Endothelial cell of umbilical vein (primary cell): ENCODE results near the gene STUM. TPM values are rescaled to one million over a fixed set of nuclear protein-coding genes. Genes with fewer than 3 reads are reported as not detected.

Experiments
- BruUV-seq: library from RNA; stranded (reverse); fragments of 400-500 nt; replicated peaks from 2 replicates; lab custom pipeline; 2021; lab: Mats Ljungman, UMichigan
- CTCF ChIA-PET: fragments of 300-600, 350-600 bp; sonication (Branson Sonifier 250); formaldehyde crosslinking; loops from one replicate; lab custom pipeline; 2021; ENCODE audit warnings: antibody characterized with exemption, inconsistent platforms; lab: Charles Lee
- POLR2A ChIA-PET: fragments of 300-600, 350-600 bp; sonication (Branson Sonifier 250); formaldehyde crosslinking; loops from one replicate; lab custom pipeline; 2021; ENCODE audit warnings: antibody characterized with exemption, inconsistent platforms; lab: Charles Lee
- DNase-seq: peaks from one replicate; pipeline ENCODE4 v3.0.0-alpha.2; 2011; ENCODE audit warnings: low read depth, low spot score
- FAIRE-seq: peaks from 2 replicates; lab custom pipeline; 2011; peaks lifted over from hg19 to GRCh38; lab: Jason Lieb, UNC
- H2AFZ ChIP-seq: 2 replicates; pipeline ENCODE4 v1.6.0; 2012; ENCODE audit warnings: low read depth, low read length, control low read depth, inconsistent platforms
- H3K27ac ChIP-seq: 2 replicates; pipeline ENCODE4 v1.5.1; 2011; ENCODE audit warnings: low read depth, mild to moderate bottlenecking, control low read depth, low read length, moderate library complexity; ENCODE audit not compliant: insufficient read depth
- H3K27me3 ChIP-seq, 2 experiments: 2 replicates each; pipeline versions ENCODE4 v1.6.0 to v1.6.1; 2011; ENCODE audit warnings: low read length in 2 of 2, mixed read lengths in 1 of 2; ENCODE audit not compliant: control insufficient read depth in 2 of 2, insufficient read depth in 2 of 2
- H3K36me3 ChIP-seq, 2 experiments: 2 replicates in 1 of 2; 3 replicates in 1 of 2; pipeline ENCODE4 v1.5.1; 2011; ENCODE audit warnings: low read length in 2 of 2, mild to moderate bottlenecking in 1 of 2, moderate library complexity in 1 of 2; ENCODE audit not compliant: control insufficient read depth in 2 of 2, insufficient read depth in 2 of 2; ENCODE audit errors: extremely low read depth in 1 of 2
- H3K4me1 ChIP-seq: 3 replicates; pipeline ENCODE4 v1.5.1; 2011; ENCODE audit warnings: mild to moderate bottlenecking, low read length; ENCODE audit not compliant: control insufficient read depth, insufficient read depth; ENCODE audit errors: extremely low read depth
- H3K4me2 ChIP-seq: 2 replicates; pipeline ENCODE4 v1.6.1; 2011; ENCODE audit warnings: low read length, control low read depth, mixed read lengths; ENCODE audit not compliant: insufficient read depth
- H3K4me3 ChIP-seq, 3 experiments: fragments of 200-600 bp in 1 of 3; sonication (generic), shearing (Covaris generic) in 1 of 3; replicated peaks in 1 of 3; 2 replicates each; pipeline ENCODE4 v1.5.1; 2011 to 2016; ENCODE audit warnings: control low read depth in 3 of 3, low read length in 3 of 3, mild to moderate bottlenecking in 2 of 3, inconsistent platforms in 1 of 3, low read depth in 1 of 3, moderate library complexity in 1 of 3; ENCODE audit not compliant: insufficient read depth in 1 of 3
- H3K79me2 ChIP-seq: 2 replicates; pipeline ENCODE4 v1.6.0; 2012; ENCODE audit warnings: low read length, inconsistent platforms; ENCODE audit not compliant: control insufficient read depth, insufficient read depth
- H3K9ac ChIP-seq: replicated peaks from 2 replicates; pipeline ENCODE3; 2011; ENCODE audit warnings: low read length, control low read depth; ENCODE audit not compliant: insufficient read depth; ENCODE audit errors: extremely low read depth
- H3K9me1 ChIP-seq: replicated peaks from 3 replicates; pipeline ENCODE4 v1.6.0; 2011; ENCODE audit warnings: mild to moderate bottlenecking, low read length; ENCODE audit not compliant: control insufficient read depth, insufficient read depth; ENCODE audit errors: extremely low read depth
- H3K9me3 ChIP-seq: replicated peaks from 2 replicates; pipeline ENCODE4 v1.5.1; 2012; ENCODE audit warnings: low read length, inconsistent platforms; ENCODE audit not compliant: control insufficient read depth, insufficient read depth
- H4K20me1 ChIP-seq: replicated peaks from 2 replicates; pipeline ENCODE3; 2011; ENCODE audit warnings: mild to moderate bottlenecking, low read length; ENCODE audit not compliant: control insufficient read depth, insufficient read depth; ENCODE audit errors: extremely low read depth
- EZH2 ChIP-seq: IDR thresholded peaks from 2 replicates; pipeline ENCODE4 v1.6.1; 2012; ENCODE audit warnings: borderline replicate concordance, low read depth, mild to moderate bottlenecking, moderate library complexity, low read length, inconsistent platforms; ENCODE audit not compliant: severe bottlenecking
- FOS ChIP-seq: IDR thresholded peaks from 2 replicates; pipeline ENCODE4 v1.6.1; 2011; ENCODE audit warnings: mild to moderate bottlenecking, low read length, moderate library complexity, borderline replicate concordance; ENCODE audit not compliant: insufficient read depth
- GATA2 ChIP-seq: IDR thresholded peaks from 2 replicates; pipeline ENCODE4 v1.7.0; 2011; ENCODE audit warnings: low read depth, mild to moderate bottlenecking, moderate library complexity, mixed read lengths, low read length; ENCODE audit not compliant: insufficient read length, insufficient read depth
- JUN ChIP-seq: IDR thresholded peaks from 2 replicates; pipeline ENCODE4 v1.6.1; 2011; ENCODE audit warnings: borderline replicate concordance, low read depth; ENCODE audit not compliant: insufficient read length, insufficient read depth
- MYC ChIP-seq: IDR thresholded peaks from one replicate; pipeline ENCODE4 v1.6.1; 2011; ENCODE audit warnings: mild to moderate bottlenecking, low read depth, low read length
- POLR2A ChIP-seq: IDR thresholded peaks from 2 replicates; pipeline ENCODE4 v1.6.1; 2012; ENCODE audit warnings: low read depth, mild to moderate bottlenecking, control low read depth, low read length
- POLR2AphosphoS5 ChIP-seq: IDR thresholded peaks from 2 replicates; pipeline ENCODE4 v1.6.1; 2012; ENCODE audit warnings: low read depth, mild to moderate bottlenecking, control low read depth, low read length, moderate library complexity; ENCODE audit not compliant: insufficient read depth
- dilution Hi-C: fragments of 300-500 bp; cut with MboI; formaldehyde crosslinking; loops from one replicate; pipeline ENCODE4 v1.15.0; 2019; ENCODE audit warnings: low sequenced_read_pairs; ENCODE audit not compliant: extremely low pct_ligation_motif_present
- intact Hi-C: fragments of 100-400 bp; cut with micrococcal nuclease; formaldehyde crosslinking; loops from one replicate; pipeline ENCODE4 v1.10.0; 2022
- polyA plus RNA-seq, 4 experiments: library from polyadenylated mRNA; depleted of rRNA in 3 of 4; stranded (reverse) in 3 of 4; unstranded in 1 of 4; fragments of >200 nt; gene quantifications; 2 replicates each; pipeline versions ENCODE4 v1.2.1 to v1.2.3, GENCODE V29; 2011 to 2012; ENCODE audit warnings: missing spikeins in 1 of 4
- total RNA-seq: library from RNA; stranded (reverse); gene quantifications from 2 replicates; pipeline ENCODE4 v1.2.3, GENCODE V29; 2021
- TF ChIP-seq, protein P1 (sequence below), 2 donors: IDR thresholded peaks; 1 replicate in 1 of 2; 2 replicates in 1 of 2; pipeline ENCODE4 v1.5.1; 2011; ENCODE audit warnings: low read length in 2 of 2, mild to moderate bottlenecking in 2 of 2, moderate library complexity in 2 of 2, control low read depth in 1 of 2, inconsistent platforms in 1 of 2, low read depth in 1 of 2; ENCODE audit not compliant: insufficient read depth in 1 of 2; ENCODE audit errors: extremely low read depth in 1 of 2
- TF ChIP-seq, protein P2 (sequence below): IDR thresholded peaks from 2 replicates; pipeline ENCODE4 v1.6.1; 2011; ENCODE audit not compliant: insufficient read depth, insufficient read length

The STUM gene
- total and polyA plus RNA-seq, 2 donors (not counting 3 experiments of a cell fraction or from before 2014, with no cell fraction given): not detected

DNA sequence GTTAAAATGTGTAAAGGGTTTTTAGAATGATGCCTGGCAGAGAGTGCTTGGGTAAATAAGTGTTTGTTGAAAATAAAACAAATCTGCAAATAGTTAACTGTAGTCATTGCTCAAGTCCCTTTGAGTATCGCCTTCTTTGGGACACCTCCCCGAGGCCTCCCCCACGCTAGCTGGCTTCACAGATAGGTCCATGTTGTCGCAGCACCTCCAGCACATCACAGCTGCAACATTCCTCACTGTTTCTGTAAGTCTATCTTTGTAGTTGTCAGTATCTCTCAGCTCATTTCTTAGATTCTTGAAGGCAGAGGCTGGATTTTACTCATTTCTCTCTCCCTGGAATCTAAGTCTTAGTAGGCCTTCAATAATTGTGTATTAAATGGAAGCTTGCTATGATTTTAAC lies 1.6 kb upstream of the STUM start:
- H3K9me1 ChIP-seq: no peaks in the 10 kb centered on the region
- dilution Hi-C loops: no loop called here
- no peak for FAIRE-seq

More for the DNA sequence above, 1.6 kb upstream of the STUM start:
- Histone ChIP-seq H3K27me3 (peaks cover 40 to 60% of the 10 kb centered on the region in 2 experiments), H3K9ac (no peak overlapping the region), H3K79me2 (no peaks in the 10 kb centered on the region), H3K4me3 (no peak overlapping the region), H3K27ac (no peak overlapping the region), H2AFZ (no peak overlapping the region), H4K20me1 (no peaks in the 10 kb centered on the region), H3K4me1 (peaks cover 2% of the 10 kb centered on the region), H3K9me3 (no peaks in the 10 kb centered on the region), H3K4me2 (no peak overlapping the region), H3K36me3 (no peaks in the 10 kb centered on the region)
- DNase-seq: no peak
- ChIA-PET CTCF (interaction anchor here (0.6 to 2.7 kb wide), 21 partner anchors 8 to 900 kb away, joined by 3 to 57 read pairs (median 4); no protein-coding TSS in a partner anchor), POLR2A (no interaction called here)
- no TSS peak for BruUV-seq
- intact Hi-C loops: loop anchor here (1.0 to 5.0 kb wide), 3 partner anchors 61 to 900 kb away; no protein-coding TSS in a partner anchor
- TF ChIP-seq, protein P1, sequence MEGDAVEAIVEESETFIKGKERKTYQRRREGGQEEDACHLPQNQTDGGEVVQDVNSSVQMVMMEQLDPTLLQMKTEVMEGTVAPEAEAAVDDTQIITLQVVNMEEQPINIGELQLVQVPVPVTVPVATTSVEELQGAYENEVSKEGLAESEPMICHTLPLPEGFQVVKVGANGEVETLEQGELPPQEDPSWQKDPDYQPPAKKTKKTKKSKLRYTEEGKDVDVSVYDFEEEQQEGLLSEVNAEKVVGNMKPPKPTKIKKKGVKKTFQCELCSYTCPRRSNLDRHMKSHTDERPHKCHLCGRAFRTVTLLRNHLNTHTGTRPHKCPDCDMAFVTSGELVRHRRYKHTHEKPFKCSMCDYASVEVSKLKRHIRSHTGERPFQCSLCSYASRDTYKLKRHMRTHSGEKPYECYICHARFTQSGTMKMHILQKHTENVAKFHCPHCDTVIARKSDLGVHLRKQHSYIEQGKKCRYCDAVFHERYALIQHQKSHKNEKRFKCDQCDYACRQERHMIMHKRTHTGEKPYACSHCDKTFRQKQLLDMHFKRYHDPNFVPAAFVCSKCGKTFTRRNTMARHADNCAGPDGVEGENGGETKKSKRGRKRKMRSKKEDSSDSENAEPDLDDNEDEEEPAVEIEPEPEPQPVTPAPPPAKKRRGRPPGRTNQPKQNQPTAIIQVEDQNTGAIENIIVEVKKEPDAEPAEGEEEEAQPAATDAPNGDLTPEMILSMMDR (IDR thresholded peaks at IDR 0.05; ENCODE audit: extremely low read depth in 1 of 2, insufficient read depth in 1 of 2, low read depth in 1 of 2, low read length in 2 of 2): no peak
- no peak for TF ChIP-seq MYC
- no peak for TF ChIP-seq EZH2
- no peak for TF ChIP-seq FOS
- TF ChIP-seq POLR2AphosphoS5: no peak
- TF ChIP-seq, protein P2, sequence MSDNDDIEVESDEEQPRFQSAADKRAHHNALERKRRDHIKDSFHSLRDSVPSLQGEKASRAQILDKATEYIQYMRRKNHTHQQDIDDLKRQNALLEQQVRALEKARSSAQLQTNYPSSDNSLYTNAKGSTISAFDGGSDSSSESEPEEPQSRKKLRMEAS: no peak
- TF ChIP-seq POLR2A: no peak
- TF ChIP-seq JUN: no peak
- TF ChIP-seq GATA2: no peak
